A673 (cell line): ENCODE results near the gene TGM5. TPM values are rescaled to one million over a fixed set of nuclear protein-coding genes. Genes with fewer than 3 reads are reported as not detected.

Experiments
- BruUV-seq: library from RNA; stranded (reverse); fragments of 400-500 nt; replicated peaks from 2 replicates; lab custom pipeline; 2021; lab: Mats Ljungman, UMichigan
- CTCF ChIA-PET: fragments of 300-600 bp; sonication (Branson Sonifier 250); formaldehyde crosslinking; loops from one replicate; lab custom pipeline; 2022; ENCODE audit warnings: antibody characterized with exemption; lab: Charles Lee
- POLR2A ChIA-PET: fragments of 300-600 bp; sonication (Branson Sonifier 250); formaldehyde crosslinking; loops from one replicate; lab custom pipeline; 2022; ENCODE audit warnings: antibody characterized with exemption; ENCODE audit not compliant: low non-redundant PET; lab: Charles Lee
- DNase-seq: peaks from one replicate; pipeline ENCODE4 v3.0.0-alpha.2; 2015; ENCODE audit warnings: low spot score
- H3K27ac ChIP-seq: fragments of 200-600 bp; sonication (generic); 2 replicates; pipeline ENCODE4 v1.5.1; 2016; ENCODE audit warnings: mixed run types, low read depth, mild to moderate bottlenecking, mixed read lengths, antibody characterized with exemption, low read length; ENCODE audit not compliant: poor library complexity, severe bottlenecking
- H3K27me3 ChIP-seq: fragments of 200-600 bp; sonication (generic); replicated peaks from 2 replicates; pipeline ENCODE4 v1.6.1; 2017; ENCODE audit warnings: mixed run types, low read depth, mild to moderate bottlenecking, mixed read lengths, antibody characterized with exemption, low read length; ENCODE audit not compliant: insufficient read depth, poor library complexity
- H3K36me3 ChIP-seq: fragments of 200-600 bp; sonication (generic); 2 replicates; pipeline ENCODE4 v1.6.1; 2016; ENCODE audit warnings: mixed run types, mild to moderate bottlenecking, mixed read lengths, antibody characterized with exemption, low read length; ENCODE audit not compliant: insufficient read depth, poor library complexity, severe bottlenecking
- H3K4me1 ChIP-seq: fragments of 200-600 bp; sonication (generic); 2 replicates; pipeline ENCODE4 v1.6.1; 2017; ENCODE audit warnings: mixed run types, mild to moderate bottlenecking, mixed read lengths, antibody characterized with exemption, low read length; ENCODE audit not compliant: insufficient read depth, poor library complexity, severe bottlenecking
- H3K4me3 ChIP-seq: fragments of 200-600 bp; sonication (generic); 2 replicates; pipeline ENCODE4 v1.5.1; 2016; ENCODE audit warnings: low read depth, mixed run types, mild to moderate bottlenecking, mixed read lengths, low read length; ENCODE audit not compliant: poor library complexity, severe bottlenecking
- H3K9me3 ChIP-seq: fragments of 200-600 bp; sonication (generic); 2 replicates; pipeline ENCODE4 v1.6.1; 2016; ENCODE audit warnings: mixed run types, low read depth, mild to moderate bottlenecking, mixed read lengths, antibody characterized with exemption, low read length; ENCODE audit not compliant: poor library complexity, severe bottlenecking
- CTCF ChIP-seq: fragments of 300-800, 200-600 bp; sonication (generic); conservative IDR thresholded peaks from 2 replicates; pipeline ENCODE4 v1.5.1; 2017; ENCODE audit warnings: low read depth, mild to moderate bottlenecking, antibody characterized with exemption, low read length, moderate library complexity, mixed read lengths
- EZH2 ChIP-seq: fragments of 200-600 bp; sonication (generic); IDR thresholded peaks from 2 replicates; pipeline ENCODE4 v1.6.1; 2017; ENCODE audit warnings: borderline replicate concordance, low read depth, mild to moderate bottlenecking, mixed read lengths, antibody characterized with exemption, low read length; ENCODE audit not compliant: poor library complexity, severe bottlenecking
- intact Hi-C: fragments of 100-400 bp; cut with micrococcal nuclease; formaldehyde crosslinking; loops from one replicate; pipeline ENCODE4 v1.10.0; 2022; ENCODE audit not compliant: unreplicated experiment
- total RNA-seq: library from RNA; stranded (reverse); gene quantifications from 2 replicates; pipeline ENCODE4 v1.2.3, GENCODE V29; 2021

TGM5 gene
- total RNA-seq, 1 experiment from 2014 or later = not detected

- intact Hi-C loops = loop anchor here (5.0 kb wide), 1 partner anchor 484 kb away; no protein-coding TSS in a partner anchor
- Histone ChIP-seq H3K4me1 (no peaks in the 10 kb centered on the region), H3K9me3 (no peaks in the 10 kb centered on the region), H3K4me3 (peak overlapping the region; percentile 65), H3K27me3 (no peaks in the 10 kb centered on the region), H3K36me3 (no peaks in the 10 kb centered on the region), H3K27ac (no peak overlapping the region)
- TF ChIP-seq EZH2 (no peak), CTCF (no peak)
- CTCF ChIA-PET = interaction anchor here (1.0 kb wide), 1 partner anchor 64 kb away, joined by 5 read pairs; no protein-coding TSS in a partner anchor
- BruUV-seq = no TSS peak
- POLR2A ChIA-PET = interaction anchor here (0.6 kb wide), 1 partner anchor 174 kb away, joined by 3 read pairs; no protein-coding TSS in a partner anchor
- no peak for DNase-seq
Observed at GRCh38 chr15:43186003-43186353, 80.8 kb downstream of the TGM5 start.

DNA sequence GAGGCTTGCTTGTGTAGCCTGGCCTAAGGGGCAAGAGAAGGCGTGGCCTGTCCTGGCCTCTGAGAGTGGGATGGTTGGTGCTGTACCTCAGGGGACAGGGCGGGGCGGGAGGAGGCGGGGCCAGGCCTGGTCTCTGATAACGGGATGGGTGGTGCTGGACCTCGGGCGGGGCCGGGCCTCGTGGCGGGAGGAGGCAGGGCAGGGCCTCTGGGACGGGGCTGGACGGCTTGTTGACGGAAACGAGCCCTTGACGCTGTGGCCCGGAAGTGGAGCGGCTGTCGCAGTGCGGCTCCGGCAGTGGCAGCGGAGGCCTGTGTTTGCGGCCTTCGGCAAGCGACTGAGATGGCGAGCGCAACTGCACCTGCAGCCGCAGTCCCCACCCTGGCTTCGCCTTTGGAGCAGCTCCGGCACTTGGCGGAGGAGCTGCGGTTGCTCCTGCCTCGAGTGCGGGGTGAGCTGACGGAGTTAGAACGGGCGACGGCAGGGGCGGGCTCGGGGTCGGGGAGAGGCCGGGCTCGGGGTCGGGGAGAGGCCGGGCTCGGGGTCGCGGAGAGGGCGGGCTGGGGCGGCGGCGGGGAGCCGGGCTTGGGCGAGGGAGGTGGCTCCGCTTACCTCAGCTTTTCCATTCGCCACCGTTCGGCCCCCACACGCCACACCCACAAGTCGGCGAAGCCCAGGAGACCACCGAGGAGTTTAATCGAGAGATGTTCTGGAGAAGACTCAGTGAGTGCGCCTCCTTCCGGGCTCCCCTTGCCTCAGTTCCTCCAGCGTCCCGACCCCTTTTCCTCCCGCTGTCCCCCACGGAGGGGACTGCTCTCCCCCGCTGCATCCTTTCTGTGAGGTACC, 81.3 kb downstream of the TGM5 start, which contains the start of gene CCNDBP1:
TSS of gene CCNDBP1 (plus strand) at position 247 of the 846 bp plus-strand sequence. CDS start at position 343, 96 bp downstream.
- peak within 1 kb of the TSS; percentile 65 for H3K4me3 ChIP-seq
- ChIA-PET POLR2A (interaction anchor here (0.6 kb wide), 1 partner anchor 42 kb away, joined by 3 read pairs; no protein-coding TSS in a partner anchor), CTCF (interaction anchor here (1.0 kb wide), 1 partner anchor 63 kb away, joined by 5 read pairs; no protein-coding TSS in a partner anchor)
- TF ChIP-seq EZH2 (no peak), CTCF (peak; percentile 65)
- intact Hi-C loops = loop anchor here (5.0 kb wide), 1 partner anchor 483 kb away; no protein-coding TSS in a partner anchor
- no peaks in the 10 kb centered on the region for H3K4me1 ChIP-seq
- no peaks in the 10 kb centered on the region for H3K36me3 ChIP-seq
- H3K27ac ChIP-seq = peak within 1 kb of the TSS; percentile 13
- no peaks in the 10 kb centered on the region for H3K27me3 ChIP-seq
- H3K9me3 ChIP-seq = no peaks in the 10 kb centered on the region
- DNase-seq = peak; percentile 82
- no TSS peak for BruUV-seq

DNA sequence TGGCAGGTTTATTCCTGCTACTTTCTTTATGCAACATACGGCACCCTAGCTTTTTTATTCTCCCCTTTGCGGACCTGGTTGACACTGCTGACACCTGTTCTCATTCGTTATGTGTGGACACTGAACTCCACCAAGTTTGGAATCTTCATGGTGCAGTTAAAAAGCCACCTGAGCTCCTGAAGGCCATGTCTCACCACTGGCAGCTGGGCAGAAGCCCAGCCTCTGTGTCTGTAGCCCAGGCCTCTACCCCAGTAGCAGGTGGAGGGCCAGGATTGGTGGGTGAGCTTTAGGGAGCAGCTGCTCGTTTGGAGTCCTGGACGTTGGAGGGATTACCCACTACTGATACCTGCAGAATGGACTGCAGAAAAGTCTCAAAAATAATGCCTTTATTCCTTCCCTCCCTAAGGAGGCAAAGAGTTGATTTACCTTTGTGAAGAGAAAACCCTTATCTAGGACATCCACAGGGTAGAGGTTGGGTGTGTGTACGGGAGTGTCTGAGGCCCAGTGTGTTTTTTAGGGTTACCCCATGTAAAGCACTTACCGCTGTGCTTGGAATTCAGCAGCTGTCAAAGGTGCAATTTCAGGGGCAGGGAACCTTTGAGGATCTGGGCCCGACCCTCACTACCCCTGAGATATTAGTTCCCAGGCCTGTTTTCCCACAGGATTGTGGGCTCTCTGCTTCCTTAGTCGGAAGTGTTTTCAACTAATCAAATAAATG, 82.2 kb downstream of the TGM5 start:
- no peak for TF ChIP-seq EZH2
- TF ChIP-seq CTCF = no peak
- Histone ChIP-seq H3K27ac (no peak overlapping the region), H3K36me3 (no peaks in the 10 kb centered on the region), H3K27me3 (no peaks in the 10 kb centered on the region), H3K9me3 (no peaks in the 10 kb centered on the region), H3K4me1 (no peaks in the 10 kb centered on the region), H3K4me3 (peak overlapping the region; percentile 65)
- DNase-seq = no peak
- intact Hi-C loops = loop anchor here (5.0 kb wide), 1 partner anchor 482 kb away; no protein-coding TSS in a partner anchor
- BruUV-seq = no TSS peak
- CTCF ChIA-PET = no interaction called here
- POLR2A ChIA-PET = no interaction called here
